IMR-90 (cell line): ENCODE results near the gene ZNF831. TPM values are rescaled to one million over a fixed set of nuclear protein-coding genes. Genes with fewer than 3 reads are reported as not detected.

Experiments
- ATAC-seq: fragments of 200-7000 bp; cut with Tn5 transposase; 2 replicates; pipeline ENCODE4 v1.9.1; 2020; ENCODE audit warnings: low read depth, mild to moderate bottlenecking, moderate library complexity
- BruUV-seq: library from RNA; stranded (reverse); fragments of 400-500 nt; replicated peaks from 2 replicates; lab custom pipeline; 2021; lab: Mats Ljungman, UMichigan
- CTCF ChIA-PET: fragments of 300-600 bp; formaldehyde crosslinking; extraction: SDS; loops from one replicate; lab custom pipeline; 2021; ENCODE audit warnings: antibody characterized with exemption; lab: Yijun Ruan, JAX
- POLR2A ChIA-PET: fragments of 300-600 bp; sonication (Branson Sonifier 250); formaldehyde crosslinking; loops from one replicate; lab custom pipeline; 2022; ENCODE audit warnings: antibody characterized with exemption; ENCODE audit not compliant: unreplicated experiment; lab: Charles Lee
- DNase-seq: peaks from one replicate; pipeline ENCODE4 v3.0.0; 2013
- H2AFZ ChIP-seq: replicated peaks from 2 replicates; pipeline ENCODE3; 2013; ENCODE audit warnings: low read length, mild to moderate bottlenecking; ENCODE audit not compliant: poor library complexity
- H2AK5ac ChIP-seq: 2 replicates; pipeline ENCODE4 v1.6.1; 2013; ENCODE audit warnings: low read depth, low read length, inconsistent platforms
- H2AK9ac ChIP-seq: replicated peaks from 2 replicates; pipeline ENCODE3; 2013; ENCODE audit warnings: mild to moderate bottlenecking, low read depth, low read length, moderate library complexity; ENCODE audit not compliant: poor library complexity
- H2BK120ac ChIP-seq: 2 replicates; pipeline ENCODE4 v1.6.1; 2013; ENCODE audit warnings: low read depth, low read length, inconsistent platforms
- H2BK15ac ChIP-seq: 3 replicates; pipeline ENCODE4 v1.6.1; 2013; ENCODE audit warnings: low read depth, low read length, inconsistent platforms
- H2BK20ac ChIP-seq: 2 replicates; pipeline ENCODE4 v1.6.1; 2013; ENCODE audit warnings: low read depth, mild to moderate bottlenecking, inconsistent platforms, low read length, moderate library complexity
- H2BK5ac ChIP-seq: 2 replicates; pipeline ENCODE4 v1.6.1; 2013; ENCODE audit warnings: mild to moderate bottlenecking, low read depth, low read length, inconsistent platforms; ENCODE audit not compliant: poor library complexity, severe bottlenecking
- H3K14ac ChIP-seq: replicated peaks from 2 replicates; pipeline ENCODE4 v1.6.1; 2013; ENCODE audit warnings: low read depth, low read length, inconsistent platforms
- H3K18ac ChIP-seq: 2 replicates; pipeline ENCODE4 v1.6.1; 2013; ENCODE audit warnings: low read depth, low read length, control low read depth
- H3K23ac ChIP-seq: 2 replicates; pipeline ENCODE4 v1.6.1; 2013; ENCODE audit warnings: low read depth, low read length, inconsistent platforms
- H3K27ac ChIP-seq: 2 replicates; pipeline ENCODE4 v1.5.1; 2013; ENCODE audit warnings: mild to moderate bottlenecking, control low read depth, low read length; ENCODE audit not compliant: insufficient read depth
- H3K27me3 ChIP-seq: 2 replicates; pipeline ENCODE4 v1.6.1; 2013; ENCODE audit warnings: low read length; ENCODE audit not compliant: control insufficient read depth, insufficient read depth
- H3K36me3 ChIP-seq: 2 replicates; pipeline ENCODE4 v1.6.1; 2013; ENCODE audit warnings: low read length, mixed read lengths; ENCODE audit not compliant: control insufficient read depth, insufficient read depth
- H3K4ac ChIP-seq: 2 replicates; pipeline ENCODE4 v1.6.1; 2013; ENCODE audit warnings: low read depth, low read length, inconsistent platforms
- H3K4me1 ChIP-seq: 2 replicates; pipeline ENCODE4 v1.6.1; 2013; ENCODE audit warnings: low read length, mixed read lengths; ENCODE audit not compliant: control insufficient read depth, insufficient read depth
- H3K4me2 ChIP-seq: 2 replicates; pipeline ENCODE4 v1.6.1; 2013; ENCODE audit warnings: low read depth, mild to moderate bottlenecking, control low read depth, low read length, moderate library complexity
- H3K4me3 ChIP-seq: 2 replicates; pipeline ENCODE4 v1.5.1; 2013; ENCODE audit warnings: low read depth, mild to moderate bottlenecking, control low read depth, low read length, moderate library complexity; ENCODE audit not compliant: insufficient read depth
- H3K56ac ChIP-seq: 2 replicates; pipeline ENCODE4 v1.6.1; 2013; ENCODE audit warnings: low read length, inconsistent platforms; ENCODE audit not compliant: insufficient read depth; ENCODE audit errors: extremely low read depth
- H3K79me1 ChIP-seq, 2 experiments: 2 replicates each; pipeline ENCODE4 v1.6.1; 2013; ENCODE audit warnings: low read length in 2 of 2, inconsistent platforms in 1 of 2, low read depth in 1 of 2
- H3K9ac ChIP-seq: 2 replicates; pipeline ENCODE4 v1.6.1; 2013; ENCODE audit warnings: low read depth, low read length, control low read depth
- H3K9me1 ChIP-seq: 2 replicates; pipeline ENCODE4 v1.6.1; 2013; ENCODE audit warnings: low read length, inconsistent platforms; ENCODE audit not compliant: insufficient read depth
- H3K9me3 ChIP-seq: 2 replicates; pipeline ENCODE4 v1.6.1; 2013; ENCODE audit warnings: low read length; ENCODE audit not compliant: control insufficient read depth, insufficient read depth
- H4K20me1 ChIP-seq: 2 replicates; pipeline ENCODE4 v1.6.1; 2013; ENCODE audit warnings: low read length, inconsistent platforms; ENCODE audit not compliant: insufficient read depth
- H4K5ac ChIP-seq: 2 replicates; pipeline ENCODE4 v1.6.1; 2013; ENCODE audit warnings: mild to moderate bottlenecking, low read depth, low read length, control low read depth
- H4K8ac ChIP-seq, 2 experiments: 2 replicates each; pipeline ENCODE4 v1.6.1; 2013; ENCODE audit warnings: low read depth in 2 of 2, low read length in 2 of 2, control low read depth in 1 of 2, inconsistent platforms in 1 of 2
- H4K91ac ChIP-seq: 2 replicates; pipeline ENCODE4 v1.6.1; 2013; ENCODE audit warnings: low read depth, low read length, inconsistent platforms; ENCODE audit not compliant: insufficient read depth
- BHLHE40 ChIP-seq: fragments of 150-350 bp; IDR thresholded peaks from 2 replicates; pipeline ENCODE4 v1.6.1; 2016; ENCODE audit warnings: mild to moderate bottlenecking, low read depth, low read length
- CEBPB ChIP-seq: IDR thresholded peaks from 2 replicates; pipeline ENCODE4 v1.6.1; 2012; ENCODE audit warnings: low read depth, low read length, improper control_type of control experiment
- CHD1 ChIP-seq: IDR thresholded peaks from 2 replicates; pipeline ENCODE4 v1.6.1; 2012; ENCODE audit warnings: low read depth, low read length, improper control_type of control experiment
- CTCF ChIP-seq: conservative IDR thresholded peaks from 2 replicates; pipeline ENCODE4 v1.5.1; 2012; ENCODE audit warnings: mild to moderate bottlenecking, low read depth, low read length, improper control_type of control experiment
- FOS ChIP-seq: fragments of 150-350 bp; IDR thresholded peaks from 2 replicates; pipeline ENCODE4 v1.6.1; 2016; ENCODE audit warnings: low read depth, low read length
- MAFK ChIP-seq: IDR thresholded peaks from 2 replicates; pipeline ENCODE4 v1.6.1; 2012; ENCODE audit warnings: low read depth, low read length, improper control_type of control experiment
- MAZ ChIP-seq: IDR thresholded peaks from 2 replicates; pipeline ENCODE4 v1.6.1; 2012; ENCODE audit warnings: low read depth, mild to moderate bottlenecking, low read length, improper control_type of control experiment, moderate library complexity, borderline replicate concordance
- MXI1 ChIP-seq: IDR thresholded peaks from 2 replicates; pipeline ENCODE4 v1.6.1; 2012; ENCODE audit warnings: low read depth, mild to moderate bottlenecking, low read length, moderate library complexity, borderline replicate concordance
- NFE2L2 ChIP-seq: fragments of 150-350 bp; IDR thresholded peaks from 2 replicates; pipeline ENCODE4 v1.6.1; 2016; ENCODE audit warnings: low read depth, mild to moderate bottlenecking, low read length
- POLR2A ChIP-seq: IDR thresholded peaks from 2 replicates; pipeline ENCODE4 v1.6.1; 2012; ENCODE audit warnings: mild to moderate bottlenecking, low read depth, low read length
- RAD21 ChIP-seq: IDR thresholded peaks from 2 replicates; pipeline ENCODE4 v1.6.1; 2012; ENCODE audit warnings: low read length, improper control_type of control experiment
- RCOR1 ChIP-seq: IDR thresholded peaks from 2 replicates; pipeline ENCODE4 v1.6.1; 2012; ENCODE audit warnings: mild to moderate bottlenecking, low read length, improper control_type of control experiment; ENCODE audit not compliant: insufficient replicate concordance
- RFX5 ChIP-seq: IDR thresholded peaks from 2 replicates; pipeline ENCODE4 v1.8.0; 2012; ENCODE audit warnings: low read depth, mild to moderate bottlenecking, low read length, moderate library complexity
- SMC3 ChIP-seq: fragments of 150-350 bp; IDR thresholded peaks from 2 replicates; pipeline ENCODE4 v1.6.1; 2016; ENCODE audit warnings: low read depth, mild to moderate bottlenecking, antibody characterized with exemption, low read length, moderate library complexity
- WGBS, 2 experiments: methylation state at CpG; one replicate each; pipeline versions ENCODE4 v1.1.5 to v1.1.7; 2013; ENCODE audit warnings: missing lambda C conversion rate in 2 of 2; ENCODE audit not compliant: insufficient read length in 1 of 2; ENCODE audit errors: extremely low coverage in 2 of 2; 5-methylcytosine and 5-hydroxymethylcytosine counted together
- dilution Hi-C: fragments of 300-500 bp; cut with HindIII; formaldehyde crosslinking; loops from one replicate; pipeline ENCODE4 v1.14.3; 2018; ENCODE audit warnings: low sequenced_read_pairs; ENCODE audit not compliant: unreplicated experiment
- in situ Hi-C: fragments of 300-500 bp; cut with MboI; formaldehyde crosslinking; loops from 3 replicates; pipeline ENCODE4 v1.14.3; 2019; ENCODE audit warnings: low sequenced_read_pairs, inconsistent platforms, mixed read lengths
- intact Hi-C: fragments of 100-400 bp; cut with micrococcal nuclease; formaldehyde crosslinking; loops from 2 replicates; pipeline ENCODE4 v1.10.0; 2022
- polyA plus RNA-seq, 3 experiments: library from polyadenylated mRNA; depleted of rRNA; stranded (reverse); fragments of >200 nt; gene quantifications; 2 replicates each; pipeline ENCODE4 v1.2.3, GENCODE V29; 2012; ENCODE audit warnings: low replicate concordance in 1 of 3
- total RNA-seq: library from RNA; depleted of rRNA; stranded (reverse); fragments of >200 nt; gene quantifications from 2 replicates; pipeline ENCODE4 v1.2.3, GENCODE V29; 2012
- TF ChIP-seq, protein P1 (sequence below): fragments of 150-350 bp; IDR thresholded peaks from 2 replicates; pipeline ENCODE4 v1.6.1; 2017; ENCODE audit warnings: mild to moderate bottlenecking, antibody characterized with exemption, low read length, low read depth
- TF ChIP-seq, protein P2 (sequence below): fragments of 150-350 bp; IDR thresholded peaks from 2 replicates; pipeline ENCODE4 v1.6.1; 2016; ENCODE audit warnings: low read depth, mild to moderate bottlenecking, low read length, moderate library complexity, borderline replicate concordance

The ZNF831 gene
- total and polyA plus RNA-seq, 2 of the 4 experiments (the other 2 are of a cell fraction): not detected

DNA sequence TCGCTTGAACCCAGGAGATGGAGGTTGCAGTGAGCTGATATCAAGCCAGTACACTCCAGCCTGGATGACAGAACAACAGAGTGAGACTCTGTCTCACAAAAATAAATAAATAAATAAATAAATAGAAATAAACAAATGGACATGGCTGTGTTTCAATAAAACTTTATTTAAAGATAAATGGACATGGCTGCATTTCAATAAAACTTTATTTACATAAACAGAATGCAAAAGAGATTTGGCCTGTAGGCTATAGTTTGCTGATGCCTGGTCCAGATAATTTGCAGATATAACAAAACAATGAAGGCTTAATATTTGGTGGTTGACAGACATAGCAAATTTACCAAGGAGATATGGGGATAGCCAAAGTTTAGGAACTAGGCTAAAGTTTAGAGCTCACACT is 66.8 kb downstream of the ZNF831 start:
- no peak overlapping the region for H3K4me3 ChIP-seq
- no peaks in the 10 kb centered on the region for H3K79me1 ChIP-seq
- ATAC-seq: no peak
- dilution Hi-C loops (no loop called here), in situ Hi-C loops (no loop called here), intact Hi-C loops (no loop called here)
- no peak overlapping the region for H2BK5ac ChIP-seq
- no TSS peak for BruUV-seq
- no peak overlapping the region for H2AK5ac ChIP-seq
- peaks cover 4% of the 10 kb centered on the region; the same call in 1 of the 2 replicates for H3K9me3 ChIP-seq
- H4K5ac ChIP-seq: no peak overlapping the region
- H4K8ac ChIP-seq: no peak overlapping the region
- no peak overlapping the region for H2AFZ ChIP-seq
- H2BK15ac ChIP-seq: no peak overlapping the region
- no peaks in the 10 kb centered on the region for H3K4me1 ChIP-seq
- H3K23ac ChIP-seq: no peak overlapping the region
- no peaks in the 10 kb centered on the region for H4K20me1 ChIP-seq
- no peak overlapping the region for H2AK9ac ChIP-seq
- H3K36me3 ChIP-seq: no peaks in the 10 kb centered on the region
- TF ChIP-seq CTCF: no peak
- TF ChIP-seq MXI1: no peak
- TF ChIP-seq, protein P1, sequence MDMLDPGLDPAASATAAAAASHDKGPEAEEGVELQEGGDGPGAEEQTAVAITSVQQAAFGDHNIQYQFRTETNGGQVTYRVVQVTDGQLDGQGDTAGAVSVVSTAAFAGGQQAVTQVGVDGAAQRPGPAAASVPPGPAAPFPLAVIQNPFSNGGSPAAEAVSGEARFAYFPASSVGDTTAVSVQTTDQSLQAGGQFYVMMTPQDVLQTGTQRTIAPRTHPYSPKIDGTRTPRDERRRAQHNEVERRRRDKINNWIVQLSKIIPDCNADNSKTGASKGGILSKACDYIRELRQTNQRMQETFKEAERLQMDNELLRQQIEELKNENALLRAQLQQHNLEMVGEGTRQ: no peak
- no peak for TF ChIP-seq BHLHE40
- TF ChIP-seq POLR2A: no peak
- no peak for TF ChIP-seq SMC3
- TF ChIP-seq, protein P2, sequence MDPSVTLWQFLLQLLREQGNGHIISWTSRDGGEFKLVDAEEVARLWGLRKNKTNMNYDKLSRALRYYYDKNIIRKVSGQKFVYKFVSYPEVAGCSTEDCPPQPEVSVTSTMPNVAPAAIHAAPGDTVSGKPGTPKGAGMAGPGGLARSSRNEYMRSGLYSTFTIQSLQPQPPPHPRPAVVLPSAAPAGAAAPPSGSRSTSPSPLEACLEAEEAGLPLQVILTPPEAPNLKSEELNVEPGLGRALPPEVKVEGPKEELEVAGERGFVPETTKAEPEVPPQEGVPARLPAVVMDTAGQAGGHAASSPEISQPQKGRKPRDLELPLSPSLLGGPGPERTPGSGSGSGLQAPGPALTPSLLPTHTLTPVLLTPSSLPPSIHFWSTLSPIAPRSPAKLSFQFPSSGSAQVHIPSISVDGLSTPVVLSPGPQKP: no peak
- TF ChIP-seq CHD1: no peak
- TF ChIP-seq MAZ: no peak
- no peak for TF ChIP-seq NFE2L2
- no peak for TF ChIP-seq FOS
- no peak for TF ChIP-seq RCOR1
- no peak for TF ChIP-seq RFX5
- no peak for TF ChIP-seq MAFK
- no peak for TF ChIP-seq RAD21
- no peak for TF ChIP-seq CEBPB
- CTCF ChIA-PET: no interaction called here
- POLR2A ChIA-PET: no interaction called here
- H4K91ac ChIP-seq: no peak overlapping the region
- H3K14ac ChIP-seq: no peak overlapping the region
- DNase-seq: no peak
- no peak overlapping the region for H2BK20ac ChIP-seq
- no peak overlapping the region for H3K56ac ChIP-seq
- no peak overlapping the region for H3K4ac ChIP-seq
- H3K4me2 ChIP-seq: no peak overlapping the region
- no CpG with 5 or more reads among the region's 1 CpG for WGBS, 2 experiments
- H3K27ac ChIP-seq: no peak overlapping the region
- peaks cover 6% of the 10 kb centered on the region for H3K27me3 ChIP-seq
- H3K9me1 ChIP-seq: no peaks in the 10 kb centered on the region
- H3K9ac ChIP-seq: no peak overlapping the region
- no peak overlapping the region for H3K18ac ChIP-seq
- H2BK120ac ChIP-seq: no peak overlapping the region
